ENCODE data around the gene ZNF22.

Gene ZNF22

DNA sequence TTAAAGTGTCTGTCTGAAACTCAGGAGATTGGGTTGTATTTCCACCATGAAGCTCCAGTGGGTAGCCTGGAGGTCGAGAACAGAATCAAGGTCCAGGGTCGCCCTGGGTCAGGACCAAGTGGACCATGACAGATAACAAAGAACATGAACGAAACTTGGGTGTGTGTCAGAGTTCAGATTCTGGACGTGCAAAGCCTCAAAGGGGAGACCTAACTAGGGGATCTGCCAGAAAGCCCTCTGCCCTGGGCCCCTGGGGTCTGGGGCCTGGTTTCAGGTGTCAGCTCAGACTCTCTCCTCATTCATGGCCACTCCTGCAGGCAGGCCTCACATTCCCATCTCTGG is 39.5 kb upstream of the ZNF22 start:
- H3K27ac ChIP-seq, result no peak overlapping the region
- TF ChIP-seq, protein P1, sequence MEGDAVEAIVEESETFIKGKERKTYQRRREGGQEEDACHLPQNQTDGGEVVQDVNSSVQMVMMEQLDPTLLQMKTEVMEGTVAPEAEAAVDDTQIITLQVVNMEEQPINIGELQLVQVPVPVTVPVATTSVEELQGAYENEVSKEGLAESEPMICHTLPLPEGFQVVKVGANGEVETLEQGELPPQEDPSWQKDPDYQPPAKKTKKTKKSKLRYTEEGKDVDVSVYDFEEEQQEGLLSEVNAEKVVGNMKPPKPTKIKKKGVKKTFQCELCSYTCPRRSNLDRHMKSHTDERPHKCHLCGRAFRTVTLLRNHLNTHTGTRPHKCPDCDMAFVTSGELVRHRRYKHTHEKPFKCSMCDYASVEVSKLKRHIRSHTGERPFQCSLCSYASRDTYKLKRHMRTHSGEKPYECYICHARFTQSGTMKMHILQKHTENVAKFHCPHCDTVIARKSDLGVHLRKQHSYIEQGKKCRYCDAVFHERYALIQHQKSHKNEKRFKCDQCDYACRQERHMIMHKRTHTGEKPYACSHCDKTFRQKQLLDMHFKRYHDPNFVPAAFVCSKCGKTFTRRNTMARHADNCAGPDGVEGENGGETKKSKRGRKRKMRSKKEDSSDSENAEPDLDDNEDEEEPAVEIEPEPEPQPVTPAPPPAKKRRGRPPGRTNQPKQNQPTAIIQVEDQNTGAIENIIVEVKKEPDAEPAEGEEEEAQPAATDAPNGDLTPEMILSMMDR (conservative IDR thresholded peaks at IDR 0.05), result no peak

DNA sequence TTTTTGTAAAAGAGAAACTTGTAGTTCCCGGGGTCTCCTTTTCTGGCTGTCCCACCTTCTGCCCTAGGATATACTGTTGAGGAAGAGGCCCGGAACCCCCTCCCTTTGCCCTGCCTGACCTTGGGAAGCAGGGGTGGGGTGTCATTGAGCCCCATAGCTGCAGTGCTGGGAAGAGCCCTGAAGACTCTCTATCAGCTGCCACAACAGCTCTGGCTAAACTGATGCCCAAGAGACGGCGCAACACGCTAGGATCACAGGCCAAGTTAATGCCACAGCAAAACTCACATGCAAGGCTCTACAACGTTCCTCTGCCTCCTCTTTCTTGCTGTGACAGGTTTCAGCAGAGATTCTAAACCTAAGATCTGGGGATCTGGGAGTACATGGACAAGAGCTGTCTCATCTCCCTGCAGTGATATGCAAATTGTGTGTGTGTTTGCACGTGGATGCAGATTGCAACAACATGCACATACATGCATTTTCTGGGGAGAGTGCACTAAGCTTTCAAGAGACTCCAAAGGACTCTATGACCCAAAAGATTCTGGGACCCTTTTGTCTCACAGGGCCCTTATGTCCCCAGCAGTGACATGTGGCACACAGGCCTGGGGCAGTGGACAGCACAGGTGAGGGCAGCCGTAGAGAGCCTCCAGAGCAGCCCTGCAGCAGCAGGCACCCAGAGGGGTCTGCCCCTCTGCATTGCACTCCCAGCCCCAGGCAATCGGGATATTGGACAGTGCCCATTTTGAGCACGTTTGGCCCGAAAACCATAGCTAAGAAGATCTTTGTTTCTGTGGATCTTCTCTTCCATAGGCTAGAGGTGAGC is 38.6 kb upstream of the ZNF22 start:
- H3K27ac ChIP-seq, result no peak overlapping the region
- TF ChIP-seq, protein P1 (conservative IDR thresholded peaks at IDR 0.05), result no peak

DNA sequence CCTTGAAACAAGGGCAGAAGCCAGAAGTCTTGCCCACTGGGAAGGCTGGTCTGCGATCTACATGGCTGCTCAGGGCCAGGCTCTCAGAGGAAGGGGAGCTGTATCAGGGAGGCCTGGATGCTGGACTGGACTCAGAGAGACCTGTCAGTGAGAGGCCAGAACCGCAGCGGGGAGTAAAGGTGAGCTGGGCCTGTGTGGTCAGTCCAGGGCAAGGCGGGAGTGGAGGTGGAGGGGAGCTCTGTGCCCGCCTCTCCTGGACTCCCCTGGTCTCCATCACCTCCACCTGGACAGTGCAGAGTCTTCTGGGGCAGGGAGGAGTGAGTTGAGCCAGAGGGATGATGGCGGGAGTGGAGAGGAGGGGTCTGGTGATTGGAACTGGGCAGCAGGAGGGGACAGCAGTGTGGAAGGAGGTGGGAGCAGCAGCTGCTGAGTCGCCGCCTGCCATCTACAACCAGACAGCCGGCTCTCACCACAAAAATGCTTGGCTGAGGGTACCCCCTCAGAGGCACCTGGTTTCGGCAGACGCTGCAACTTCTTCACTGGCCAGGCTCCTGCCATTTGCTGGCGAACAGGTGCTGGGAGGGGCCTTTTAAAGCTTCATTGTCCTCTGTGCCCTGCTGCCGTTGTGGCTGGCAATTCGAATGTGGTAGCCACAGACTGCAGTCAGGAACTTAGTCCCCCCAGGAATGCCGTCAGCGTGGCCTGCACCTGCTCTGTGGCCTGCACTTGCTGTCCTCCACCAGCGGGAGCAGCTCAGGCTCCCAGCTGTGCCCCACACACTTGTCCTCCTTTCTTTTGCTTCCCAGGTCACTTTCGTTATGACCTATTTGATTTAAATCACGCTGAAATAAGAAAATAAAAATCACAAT is 37.6 kb upstream of the ZNF22 start:
- no peak overlapping the region; the same call in 1 of the 2 replicates for H3K27ac ChIP-seq
- TF ChIP-seq, protein P1 (conservative IDR thresholded peaks at IDR 0.05), result peak; percentile 29; the same call in 1 of the 2 replicates

DNA sequence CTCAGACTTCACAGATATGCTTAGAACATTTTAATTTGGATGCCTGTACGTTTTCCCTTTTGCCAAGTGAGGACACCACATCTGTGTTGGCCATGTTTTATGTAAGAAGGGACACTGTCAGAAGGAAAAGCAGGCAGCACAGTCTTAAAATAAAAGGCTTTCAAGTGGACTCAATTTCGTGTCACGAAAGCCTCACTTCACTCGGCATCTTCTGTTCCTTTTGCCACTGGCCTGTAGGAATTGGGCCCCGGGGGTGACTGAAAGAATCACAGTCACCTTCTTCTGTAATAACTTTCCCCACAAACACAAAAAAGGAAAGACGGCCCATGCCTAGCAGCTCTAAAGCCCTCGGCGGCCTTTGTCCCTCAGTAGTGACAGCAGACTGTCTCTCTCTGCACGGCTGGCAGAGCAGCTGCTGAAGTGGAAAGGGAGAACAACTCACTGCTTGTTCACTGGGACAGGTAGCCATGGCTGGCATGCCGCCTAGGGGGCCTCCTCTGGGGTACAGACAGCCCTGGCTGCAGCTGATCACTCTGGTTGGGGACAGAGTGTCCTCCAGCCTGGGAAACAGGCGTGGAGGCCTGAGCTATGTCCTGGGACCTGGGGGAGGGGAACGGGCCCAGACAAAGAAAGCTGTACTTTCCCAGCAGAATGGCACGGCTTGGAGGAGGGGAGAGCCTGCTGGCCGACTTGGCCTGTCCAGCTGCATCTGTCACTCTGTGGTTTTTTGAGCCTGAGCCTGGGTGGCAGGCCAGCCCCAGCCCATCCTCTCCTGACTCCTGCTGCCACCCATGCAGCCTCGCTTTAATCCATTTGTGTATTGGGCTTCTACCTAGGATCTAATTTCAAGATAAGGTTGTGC is 36.7 kb upstream of the ZNF22 start:
- H3K27ac ChIP-seq, result peak overlapping the region; percentile 40

DNA sequence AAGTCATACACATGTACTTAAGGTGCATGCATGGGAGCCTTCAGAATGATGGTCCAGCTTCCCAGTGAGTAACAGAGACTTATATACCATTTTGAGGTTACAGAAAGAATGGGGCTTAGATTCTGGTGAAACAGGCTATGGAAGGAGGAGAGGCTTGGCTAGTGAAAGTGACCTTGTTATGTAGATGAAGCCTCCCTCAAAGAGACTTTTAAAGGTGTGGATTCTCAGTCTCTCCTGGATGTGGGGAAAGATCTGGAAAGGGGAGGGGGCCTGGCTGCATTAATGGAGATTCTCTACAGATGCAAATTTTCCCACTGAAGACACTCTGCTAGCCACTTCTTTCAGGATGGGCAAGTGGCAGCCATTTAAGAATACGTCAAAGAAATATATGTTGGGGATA is 35.6 kb upstream of the ZNF22 start:
- TF ChIP-seq, protein P1 (conservative IDR thresholded peaks at IDR 0.05), result no peak
- no peak overlapping the region for H3K27ac ChIP-seq

More for the DNA sequence above, 36.7 kb upstream of the ZNF22 start:
- TF ChIP-seq, protein P1 (conservative IDR thresholded peaks at IDR 0.05), result no peak

DNA sequence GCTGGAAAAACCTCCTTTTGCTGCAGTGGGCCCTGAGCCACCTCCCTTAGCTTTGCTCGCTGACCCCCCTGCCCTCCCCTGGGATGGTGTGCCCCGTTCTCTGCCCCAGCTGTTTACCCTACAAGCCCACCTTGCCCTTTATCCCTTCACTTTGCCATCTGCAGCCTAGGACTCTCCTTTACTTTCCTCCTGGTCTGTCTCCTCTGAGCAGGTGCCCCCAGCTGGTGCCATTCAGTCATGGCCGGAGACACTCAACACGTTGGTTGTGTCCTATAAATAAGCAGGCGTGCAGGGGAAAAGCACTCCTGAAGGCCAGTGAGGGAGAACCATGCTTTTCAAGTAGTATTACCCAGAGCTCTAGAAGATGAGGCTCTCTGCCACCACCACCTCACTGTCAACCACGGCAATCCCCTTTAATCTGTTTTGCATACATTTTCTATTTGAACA is 35.0 kb upstream of the ZNF22 start:
- H3K27ac ChIP-seq, result no peak overlapping the region
- TF ChIP-seq, protein P1 (conservative IDR thresholded peaks at IDR 0.05), result no peak

Data from VCaP (cell line).